GM21390 (cell line): ENCODE measurements around the gene ZNF365.
"Not testable (repeated sequence)": the region's sequence is repeated elsewhere in the genome, so short reads cannot be mapped to it uniquely, and the experiment has no call there.

Experiments
- ATAC-seq: cut with Tn5 transposase; IDR thresholded peaks from one replicate; pipeline ENCODE4 v1.9.1; 2021; ENCODE audit not compliant: unreplicated experiment

ZNF365 gene

GRCh38 chr10:62373995-62374861 lies at the start of gene ZNF365:
TSS of gene ZNF365 (plus strand) at chr10:62374369. CDS start at chr10:62376194, 1,825 bp downstream.
- ATAC-seq = no peak

GRCh38 chr10:62326176-62326575 lies 48.0 kb upstream of the ZNF365 start:
- no peak for ATAC-seq

DNA sequence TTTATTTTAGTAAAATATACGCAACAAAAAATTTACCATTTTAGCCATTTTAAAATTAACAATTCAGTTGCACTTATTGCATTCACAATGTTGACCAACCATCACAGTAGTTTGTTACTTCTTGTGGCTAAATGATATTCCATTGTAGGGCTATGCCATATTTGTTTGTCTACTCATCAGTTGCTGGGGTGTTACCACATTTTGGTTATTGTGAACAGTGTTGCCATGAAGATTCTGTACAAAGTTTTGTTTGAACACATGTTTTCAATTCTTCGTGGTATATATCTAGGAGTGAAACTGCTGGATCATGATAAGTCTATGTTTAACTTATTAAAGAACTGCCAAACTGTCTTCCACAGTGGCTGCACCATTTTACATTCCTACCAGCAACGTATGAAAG lies 46.3 kb upstream of the ZNF365 start:
- no peak for ATAC-seq

DNA sequence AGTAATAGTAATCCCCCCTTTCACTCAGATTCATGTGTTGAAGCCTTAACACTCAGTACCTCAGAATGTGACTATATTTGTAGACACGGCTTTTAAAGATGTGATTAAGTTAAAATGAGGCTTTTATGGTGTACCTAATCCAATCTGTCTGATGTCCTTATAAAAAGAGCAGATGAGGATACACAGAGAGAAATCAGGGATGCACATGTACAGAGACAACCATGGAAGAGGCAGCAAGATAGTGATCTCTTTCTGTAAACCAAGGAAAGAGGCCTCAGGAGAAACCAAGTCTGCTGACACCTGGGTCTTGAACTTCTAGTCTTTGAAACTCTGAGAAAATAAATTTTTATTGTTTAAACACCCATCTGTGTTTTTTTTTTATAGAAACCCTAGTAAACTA lies 44.0 kb upstream of the ZNF365 start:
- ATAC-seq = no peak

GRCh38 chr10:62332406-62332805 lies 41.8 kb upstream of the ZNF365 start:
- no peak for ATAC-seq

DNA sequence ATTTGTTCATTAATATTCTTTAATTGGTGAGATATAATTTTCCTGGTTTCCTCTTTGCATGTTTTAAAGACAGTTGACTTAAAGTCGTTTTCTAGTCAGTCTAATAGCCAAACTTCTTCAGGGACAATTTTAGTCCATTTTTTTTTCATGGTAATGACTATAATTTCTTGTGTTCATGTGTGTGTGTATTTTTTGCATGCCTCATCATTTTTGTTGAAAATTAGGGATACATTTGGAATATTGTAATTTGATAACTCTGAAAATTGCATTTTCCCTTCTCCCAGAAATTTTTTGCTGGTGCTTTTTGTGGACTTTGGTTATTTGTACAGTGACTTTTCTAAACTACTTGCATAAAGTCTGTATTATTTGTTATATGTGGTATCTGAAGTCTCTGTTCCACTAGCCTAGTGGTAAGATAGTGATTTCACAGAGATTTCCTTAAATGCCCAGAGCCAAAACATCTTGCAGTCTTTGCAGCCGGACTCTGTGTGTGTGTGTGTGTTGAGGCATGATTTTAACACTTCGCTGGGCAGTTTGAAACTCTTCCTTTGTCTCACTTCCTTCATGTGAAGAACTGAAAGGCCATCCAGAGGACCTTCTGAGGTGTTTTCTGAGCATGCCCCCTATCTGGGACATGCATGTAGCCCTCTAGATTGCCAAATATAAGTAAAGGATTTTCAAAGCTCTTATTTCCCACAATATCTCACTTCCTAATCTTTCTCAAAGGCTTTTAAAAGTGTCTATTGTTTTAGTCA lies 40.9 kb upstream of the ZNF365 start:
- no peak for ATAC-seq

DNA sequence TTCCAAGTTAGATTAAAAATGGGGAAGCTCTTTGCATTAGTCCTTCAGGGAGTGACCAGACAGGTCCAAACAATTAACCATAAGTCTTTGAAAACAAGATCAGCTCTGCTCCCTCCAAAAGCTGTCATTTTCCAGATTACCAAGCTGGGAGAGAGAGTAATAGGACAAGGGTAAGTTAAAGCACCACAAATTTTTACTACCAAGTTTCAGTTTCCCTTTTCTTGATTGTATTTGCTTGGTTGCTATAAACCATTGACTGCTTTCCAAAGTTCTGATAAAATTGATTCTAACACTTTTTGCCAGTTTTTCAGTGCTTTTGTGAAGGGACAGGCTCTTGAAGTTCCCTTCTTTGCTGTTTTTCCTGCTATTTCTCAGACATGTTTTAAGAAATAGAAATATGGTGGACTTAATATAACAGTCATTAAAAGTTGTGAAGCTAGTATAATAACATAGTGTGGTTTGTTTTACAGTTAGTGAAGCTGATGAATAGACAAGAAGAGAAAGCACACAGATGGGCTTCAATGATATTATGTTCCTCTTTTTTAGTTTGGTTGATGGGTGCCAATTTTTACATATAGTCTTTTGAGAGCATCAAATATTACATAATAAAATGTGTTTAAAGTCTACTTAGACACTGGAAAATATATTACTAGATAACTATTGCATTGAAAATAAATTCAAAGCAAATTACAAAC lies 40.0 kb upstream of the ZNF365 start:
- no peak for ATAC-seq

- no peak for ATAC-seq
Measured at GRCh38 chr10:62335326-62335725, 38.8 kb upstream of the ZNF365 start.

- no peak for ATAC-seq
Measured at GRCh38 chr10:62336404-62336803, 37.8 kb upstream of the ZNF365 start.

DNA sequence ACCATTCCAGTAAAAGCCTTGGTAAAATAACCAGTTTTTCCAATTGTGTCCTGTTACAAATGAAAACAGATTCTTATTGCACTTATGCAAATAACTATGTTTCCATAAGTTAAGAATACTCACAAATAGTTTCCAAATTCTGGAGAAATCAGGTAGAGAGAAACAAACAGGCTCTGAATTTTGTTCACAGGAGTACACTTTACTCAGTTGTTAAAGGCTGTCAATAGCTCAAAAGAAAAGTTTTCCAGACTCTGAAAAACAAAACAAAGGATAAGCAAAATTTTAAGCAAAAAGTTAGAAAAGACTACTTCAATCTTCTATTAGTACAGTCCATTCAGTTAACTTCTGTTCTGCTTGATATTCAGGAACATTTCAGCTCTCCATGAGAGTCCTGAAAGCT lies 32.8 kb upstream of the ZNF365 start:
- no peak for ATAC-seq

DNA sequence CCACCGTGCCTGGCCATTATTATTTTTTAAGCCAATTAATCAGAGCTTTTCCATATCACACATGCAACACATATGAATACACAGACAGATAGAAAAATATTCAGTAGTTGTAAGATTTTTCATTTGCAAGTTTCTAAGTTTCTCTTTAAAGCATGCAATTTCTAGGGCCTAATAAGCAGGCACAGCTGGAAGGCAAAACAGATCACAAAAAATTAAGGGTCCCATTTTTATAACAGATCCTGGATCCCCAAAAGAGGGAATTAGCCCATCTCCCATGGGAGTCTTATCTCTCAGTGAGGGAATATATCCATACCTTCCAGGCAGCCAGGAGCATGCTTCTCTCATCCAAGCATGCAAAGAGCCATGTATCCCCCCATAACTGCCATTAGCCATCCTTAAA lies 31.2 kb upstream of the ZNF365 start:
- ATAC-seq = no peak

DNA sequence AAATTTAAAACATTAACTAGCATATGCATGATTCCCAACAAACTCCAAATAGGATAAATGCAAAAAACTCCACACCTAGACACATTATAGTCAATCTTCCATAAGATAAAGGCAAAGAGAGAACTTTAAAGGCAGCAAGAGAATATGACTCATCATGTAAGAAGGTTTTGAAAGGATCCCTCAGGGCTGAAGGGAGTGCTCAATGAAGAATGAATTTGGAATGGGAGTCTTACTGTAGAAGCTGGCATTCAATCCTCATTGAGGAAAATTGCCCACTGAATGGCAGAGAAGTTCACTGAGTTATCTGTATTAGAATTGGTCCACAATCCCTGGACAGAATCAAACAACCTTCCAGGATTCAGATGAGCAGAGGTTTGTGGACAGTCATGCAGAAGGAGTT lies 26.1 kb upstream of the ZNF365 start:
- no peak for ATAC-seq

DNA sequence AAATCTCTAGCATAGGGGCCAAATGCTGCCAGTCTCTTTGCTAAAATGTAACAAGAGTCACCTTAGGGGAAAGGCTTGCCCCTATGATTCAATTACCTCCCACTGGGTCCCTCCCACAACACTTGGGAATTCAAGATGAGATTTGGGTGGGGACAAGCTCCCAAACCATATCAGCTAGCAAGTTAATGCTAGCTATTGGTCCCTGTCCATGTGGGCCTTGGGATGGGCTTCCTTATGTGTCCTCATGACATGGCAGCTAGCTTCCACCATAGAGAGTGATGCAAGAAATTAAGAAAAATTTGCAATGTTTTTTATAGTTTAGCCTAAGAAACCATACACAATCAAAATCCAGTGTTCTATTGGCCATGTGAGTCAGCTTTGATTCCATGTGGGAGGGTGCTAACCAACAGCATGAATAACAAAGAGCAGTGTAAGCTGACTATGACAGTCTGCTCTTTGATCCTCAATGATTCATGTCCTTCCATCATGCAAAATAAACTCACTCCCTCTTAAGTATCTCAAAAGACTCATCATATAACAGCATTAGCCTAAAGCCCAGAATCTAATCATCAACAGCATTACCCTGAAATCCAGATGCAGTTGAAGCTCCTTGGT lies 21.7 kb upstream of the ZNF365 start:
- ATAC-seq = no peak

DNA sequence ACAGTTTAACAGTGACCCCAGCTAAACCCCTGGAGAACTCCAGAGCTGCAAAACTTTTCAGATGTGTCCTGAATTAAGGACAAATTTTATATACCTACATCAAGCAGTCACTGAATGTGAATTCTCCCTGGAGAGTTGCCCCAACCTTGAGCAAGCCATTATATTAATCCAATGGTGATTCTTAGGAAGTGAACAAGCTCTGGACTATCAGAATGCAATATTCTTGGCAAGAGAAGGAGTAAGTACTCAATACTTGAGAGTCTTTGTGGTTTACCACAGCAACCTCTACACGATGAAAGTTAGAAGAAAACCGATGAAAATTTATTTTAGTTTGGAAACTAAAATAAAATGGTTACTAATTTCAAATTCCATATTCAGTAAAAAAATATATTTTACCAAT lies 19.3 kb upstream of the ZNF365 start:
- no peak for ATAC-seq

- no peak for ATAC-seq
Measured at GRCh38 chr10:62356447-62356846, 17.7 kb upstream of the ZNF365 start.

- ATAC-seq = not testable (repeated sequence)
Measured at GRCh38 chr10:62358151-62358550, 16.0 kb upstream of the ZNF365 start.

GRCh38 chr10:62373639-62373994 lies 552 bp upstream of the ZNF365 start:
- no peak for ATAC-seq

- ATAC-seq = no peak
Measured at GRCh38 chr10:62374862-62375710, 917 bp downstream of the ZNF365 start.

GRCh38 chr10:62376071-62377025 lies 2.2 kb downstream of the ZNF365 start:
- ATAC-seq = no peak
